RWPE2 (cell line): ENCODE measurements around the gene NR4A2.

Source experiments
- ATAC-seq: fragments of 200-7000 bp; cut with Tn5 transposase; 3 replicates; pipeline ENCODE4 v1.9.1; 2021; ENCODE audit warnings: low read depth
- DNase-seq: peaks from one replicate; pipeline ENCODE4 v3.0.0-alpha.2; 2020; ENCODE audit warnings: low spot score
- H3K27ac ChIP-seq: fragments of 450-650 bp; 2 replicates; pipeline ENCODE4 v1.5.1; 2017; ENCODE audit warnings: mild to moderate bottlenecking; ENCODE audit not compliant: poor library complexity, severe bottlenecking
- H3K27me3 ChIP-seq: fragments of 250-450 bp; sonication (Bioruptor Pico); 2 replicates; pipeline ENCODE4 v1.5.1; 2021; ENCODE audit warnings: mild to moderate bottlenecking, moderate library complexity; ENCODE audit not compliant: insufficient read depth, poor library complexity, severe bottlenecking
- H3K36me3 ChIP-seq: fragments of 250-450 bp; sonication (Bioruptor Pico); 2 replicates; pipeline ENCODE4 v1.5.1; 2020; ENCODE audit warnings: low read depth, mild to moderate bottlenecking, moderate library complexity
- H3K4me1 ChIP-seq: fragments of 250-450 bp; sonication (Bioruptor Pico); 2 replicates; pipeline ENCODE4 v1.5.1; 2021; ENCODE audit warnings: mild to moderate bottlenecking, moderate library complexity; ENCODE audit not compliant: insufficient read depth, poor library complexity, severe bottlenecking
- H3K4me3 ChIP-seq: fragments of 250-450 bp; sonication (Bioruptor Pico); 2 replicates; pipeline ENCODE4 v1.5.1; 2021; ENCODE audit warnings: mild to moderate bottlenecking, moderate library complexity; ENCODE audit not compliant: severe bottlenecking
- H3K9me3 ChIP-seq: fragments of 250-450 bp; sonication (Bioruptor Pico); 2 replicates; pipeline ENCODE4 v1.5.1; 2021; ENCODE audit warnings: mild to moderate bottlenecking, moderate library complexity; ENCODE audit not compliant: severe bottlenecking
- CTCF ChIP-seq: fragments of 450-650 bp; IDR thresholded peaks from one replicate; pipeline ENCODE4 v1.5.1; 2017; ENCODE audit warnings: mild to moderate bottlenecking, moderate library complexity; ENCODE audit not compliant: poor library complexity, severe bottlenecking

Gene NR4A2

DNA sequence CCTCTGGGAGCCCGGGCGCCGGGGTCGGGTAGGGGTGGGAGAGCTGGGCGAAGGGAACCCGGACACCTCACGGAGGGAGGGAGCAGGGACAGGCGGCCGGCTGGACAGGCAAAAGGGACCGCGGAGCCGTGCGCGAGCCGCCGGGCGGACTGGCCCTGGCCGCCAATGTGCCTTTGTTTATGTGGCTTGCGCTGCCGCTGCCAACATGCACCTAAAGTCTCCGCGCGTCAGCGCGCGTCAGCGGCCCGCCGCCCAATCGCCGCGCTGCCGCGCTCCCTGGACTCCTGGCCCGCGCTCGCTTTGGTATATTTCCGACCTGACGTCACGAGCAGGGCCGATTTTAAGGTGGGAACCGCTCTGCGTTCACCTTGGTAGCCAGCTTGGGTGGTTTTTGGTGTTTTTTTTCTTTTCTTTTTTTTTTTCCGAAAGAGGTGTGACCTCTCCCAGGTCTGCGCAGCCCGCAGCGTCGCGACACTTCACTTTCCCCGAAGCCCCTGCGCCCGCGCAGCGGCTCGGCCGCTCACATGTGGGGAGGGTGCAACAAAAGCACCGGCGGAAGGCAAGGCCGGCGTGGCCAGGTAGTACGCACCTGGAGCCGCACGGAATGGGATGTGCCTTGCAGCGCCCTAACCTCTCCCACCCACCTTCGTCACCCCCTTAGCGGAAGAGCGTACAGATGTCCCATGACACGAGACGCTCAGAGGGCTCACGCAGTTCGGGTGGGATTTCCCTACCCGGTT is at the start of gene NR4A2:
TSS of gene NR4A2 (minus strand) at position 188 of the 740 bp plus-strand sequence. CDS start 2,535 bp downstream, outside the sequence.
- TF ChIP-seq CTCF = no peak
- H3K4me3 ChIP-seq = peak within 1 kb of the TSS; percentile 75
- peaks cover 9% of the 10 kb centered on the region for H3K4me1 ChIP-seq
- H3K27ac ChIP-seq = peak within 1 kb of the TSS; percentile 79
- no peaks in the 10 kb centered on the region for H3K36me3 ChIP-seq
- ATAC-seq (peak; percentile 68), DNase-seq (peak; percentile 82)
- no peaks in the 10 kb centered on the region for H3K9me3 ChIP-seq
- no peaks in the 10 kb centered on the region for H3K27me3 ChIP-seq

GRCh38 chr2:156380117-156380645 is 47.7 kb upstream of the NR4A2 start:
- Histone ChIP-seq H3K4me1 (no peaks in the 10 kb centered on the region), H3K27ac (no peak overlapping the region), H3K36me3 (no peaks in the 10 kb centered on the region), H3K27me3 (no peaks in the 10 kb centered on the region), H3K4me3 (no peak overlapping the region), H3K9me3 (no peaks in the 10 kb centered on the region)
- ATAC-seq (no peak), DNase-seq (no peak)
- TF ChIP-seq CTCF = no peak

DNA sequence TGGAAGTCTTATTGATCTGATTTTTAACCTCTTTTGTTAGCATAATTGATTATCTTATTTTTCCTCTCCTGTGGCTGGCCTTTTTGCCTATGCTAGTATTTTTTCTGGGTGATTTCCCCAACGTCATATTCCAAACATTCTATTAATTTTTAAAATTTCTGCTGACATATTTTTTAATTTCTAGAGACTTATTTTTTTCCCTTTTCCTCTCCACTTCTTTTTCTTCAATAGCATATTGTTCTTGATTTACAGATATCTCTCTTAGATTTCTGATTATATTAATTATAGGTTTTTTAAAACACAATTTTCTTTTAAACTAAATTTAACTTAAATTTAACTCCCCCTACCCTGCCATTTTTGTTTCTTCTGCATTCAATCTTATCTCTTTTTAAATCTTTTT is 47.2 kb upstream of the NR4A2 start:
- DNase-seq (no peak), ATAC-seq (no peak)
- no peaks in the 10 kb centered on the region for H3K4me1 ChIP-seq

GRCh38 chr2:156379071-156379470 is 46.5 kb upstream of the NR4A2 start:
- no peaks in the 10 kb centered on the region for H3K9me3 ChIP-seq
- TF ChIP-seq CTCF = no peak
- no peak for ATAC-seq
- H3K36me3 ChIP-seq = no peaks in the 10 kb centered on the region
- no peak for DNase-seq
- H3K4me1 ChIP-seq = no peaks in the 10 kb centered on the region
- H3K27ac ChIP-seq = no peak overlapping the region
- H3K4me3 ChIP-seq = no peak overlapping the region
- no peaks in the 10 kb centered on the region for H3K27me3 ChIP-seq

More for the DNA sequence above, 47.2 kb upstream of the NR4A2 start:
- Histone ChIP-seq H3K27ac (no peak overlapping the region), H3K4me3 (no peak overlapping the region), H3K9me3 (no peaks in the 10 kb centered on the region), H3K27me3 (no peaks in the 10 kb centered on the region), H3K36me3 (no peaks in the 10 kb centered on the region)
- no peak for TF ChIP-seq CTCF

DNA sequence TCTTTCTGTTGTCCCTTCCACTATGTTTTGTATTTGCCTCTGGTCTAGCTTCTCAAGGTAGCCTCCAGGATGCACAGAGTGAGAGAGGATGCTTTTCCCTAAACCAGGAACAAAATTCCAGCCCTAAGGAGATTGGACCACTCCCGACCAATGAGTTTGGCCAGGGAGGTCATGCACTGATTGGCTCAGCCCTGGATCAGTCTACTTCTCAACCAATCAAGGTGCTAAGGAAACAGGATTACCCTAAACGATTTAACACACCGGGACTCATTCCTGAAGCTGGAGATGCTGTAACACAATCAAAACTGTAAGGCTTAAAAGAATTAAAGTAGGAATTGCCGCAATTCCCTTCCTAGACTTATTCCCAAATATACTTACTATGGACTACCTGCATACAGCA is 34.2 kb upstream of the NR4A2 start:
- H3K4me3 ChIP-seq = no peak overlapping the region
- H3K27ac ChIP-seq = no peak overlapping the region
- H3K36me3 ChIP-seq = no peaks in the 10 kb centered on the region
- no peak for TF ChIP-seq CTCF
- no peaks in the 10 kb centered on the region for H3K27me3 ChIP-seq
- no peaks in the 10 kb centered on the region for H3K9me3 ChIP-seq
- no peak for DNase-seq
- H3K4me1 ChIP-seq = no peaks in the 10 kb centered on the region
- no peak for ATAC-seq
